ENCODE results near the gene MSL3B.

MSL3B gene

DNA sequence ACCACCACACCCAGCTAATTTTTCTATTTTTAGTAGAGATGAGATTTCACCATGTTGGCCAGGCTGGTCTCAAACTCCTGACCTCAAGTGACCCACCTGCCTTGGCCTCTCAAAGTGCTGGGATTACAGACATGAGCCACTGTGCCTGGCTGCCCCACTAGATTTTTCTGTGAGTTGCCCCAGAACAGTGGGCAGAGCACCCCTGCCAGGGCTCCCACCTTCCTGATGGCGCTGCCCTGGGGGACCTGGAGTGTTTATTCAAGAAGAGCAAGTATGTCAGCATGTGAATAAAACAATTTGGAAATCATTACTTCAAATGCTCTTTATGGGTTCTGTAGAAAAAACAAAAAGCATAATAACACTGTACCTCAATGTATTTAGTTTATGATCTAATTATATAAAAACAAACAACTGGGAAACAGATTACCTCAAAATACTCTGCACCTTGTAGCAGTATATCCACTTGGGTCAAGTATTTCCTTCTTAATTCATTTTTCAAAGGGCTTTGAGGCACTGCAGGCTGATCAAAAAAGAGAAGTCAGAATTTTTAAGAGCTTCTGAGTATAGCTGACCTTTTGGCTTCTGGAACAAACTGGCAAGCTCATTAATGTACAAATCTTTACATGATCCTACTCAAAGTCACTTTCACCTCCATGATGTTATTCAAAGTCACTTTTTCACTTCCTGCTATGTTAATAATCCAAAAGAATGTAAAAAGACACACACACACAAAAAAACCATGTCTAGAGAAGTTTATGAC lies 22.7 kb downstream of the MSL3B start:
- TF ChIP-seq, protein P1, sequence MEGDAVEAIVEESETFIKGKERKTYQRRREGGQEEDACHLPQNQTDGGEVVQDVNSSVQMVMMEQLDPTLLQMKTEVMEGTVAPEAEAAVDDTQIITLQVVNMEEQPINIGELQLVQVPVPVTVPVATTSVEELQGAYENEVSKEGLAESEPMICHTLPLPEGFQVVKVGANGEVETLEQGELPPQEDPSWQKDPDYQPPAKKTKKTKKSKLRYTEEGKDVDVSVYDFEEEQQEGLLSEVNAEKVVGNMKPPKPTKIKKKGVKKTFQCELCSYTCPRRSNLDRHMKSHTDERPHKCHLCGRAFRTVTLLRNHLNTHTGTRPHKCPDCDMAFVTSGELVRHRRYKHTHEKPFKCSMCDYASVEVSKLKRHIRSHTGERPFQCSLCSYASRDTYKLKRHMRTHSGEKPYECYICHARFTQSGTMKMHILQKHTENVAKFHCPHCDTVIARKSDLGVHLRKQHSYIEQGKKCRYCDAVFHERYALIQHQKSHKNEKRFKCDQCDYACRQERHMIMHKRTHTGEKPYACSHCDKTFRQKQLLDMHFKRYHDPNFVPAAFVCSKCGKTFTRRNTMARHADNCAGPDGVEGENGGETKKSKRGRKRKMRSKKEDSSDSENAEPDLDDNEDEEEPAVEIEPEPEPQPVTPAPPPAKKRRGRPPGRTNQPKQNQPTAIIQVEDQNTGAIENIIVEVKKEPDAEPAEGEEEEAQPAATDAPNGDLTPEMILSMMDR (IDR thresholded peaks at IDR 0.05): no peak
- H3K9me3 Mint-ChIP-seq: no peaks in the 10 kb centered on the region
- intact Hi-C loops (cut with micrococcal nuclease): no loop called here
- ATAC-seq (no peak), DNase-seq (no peak)
- H3K27ac Mint-ChIP-seq: no peak overlapping the region
- H3K4me1 Mint-ChIP-seq (ENCODE audit: low read depth): peaks cover 3% of the 10 kb centered on the region
- peaks cover 92% of the 10 kb centered on the region for H3K36me3 Mint-ChIP-seq (ENCODE audit: low read depth)
- H3K4me3 Mint-ChIP-seq: no peak overlapping the region
- H3K27me3 Mint-ChIP-seq: no peaks in the 10 kb centered on the region
- POLR2A ChIA-PET: no interaction called here
- CTCF ChIA-PET: interaction anchor here (1.3 to 1.6 kb wide), 3 partner anchors 16 to 83 kb away, joined by 3 read pairs; no protein-coding TSS in a partner anchor

DNA sequence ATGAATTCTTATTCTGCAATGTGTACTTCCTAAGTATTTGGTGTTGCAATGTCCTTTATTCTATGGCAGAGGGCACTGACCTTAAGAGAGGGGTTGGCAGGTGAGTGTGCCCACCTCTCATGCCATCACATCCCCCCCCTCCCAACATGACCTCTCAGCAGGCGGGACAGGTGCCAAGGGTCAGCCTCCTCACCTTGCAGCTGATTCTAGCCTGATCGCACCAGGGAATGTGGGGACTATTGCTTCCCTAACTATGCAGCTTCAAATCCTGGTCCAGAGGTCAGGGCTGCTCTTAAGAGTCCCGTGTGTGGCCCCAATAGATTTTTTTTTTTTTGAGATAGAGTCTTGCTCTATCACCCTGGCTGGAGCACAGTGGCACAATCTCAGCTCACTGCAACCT lies 23.4 kb downstream of the MSL3B start:
- peaks cover 9% of the 10 kb centered on the region for H3K4me1 Mint-ChIP-seq (ENCODE audit: low read depth)
- intact Hi-C loops (cut with micrococcal nuclease): no loop called here
- H3K27me3 Mint-ChIP-seq: no peaks in the 10 kb centered on the region
- no peak overlapping the region for H3K27ac Mint-ChIP-seq
- ChIA-PET POLR2A (no interaction called here), CTCF (interaction anchor here (1.3 to 1.6 kb wide), 3 partner anchors 16 to 84 kb away, joined by 3 read pairs; no protein-coding TSS in a partner anchor)
- no peak overlapping the region for H3K4me3 Mint-ChIP-seq
- TF ChIP-seq, protein P1 (IDR thresholded peaks at IDR 0.05): no peak
- H3K9me3 Mint-ChIP-seq: no peaks in the 10 kb centered on the region
- ATAC-seq: no peak
- H3K36me3 Mint-ChIP-seq (ENCODE audit: low read depth): peaks cover 94% of the 10 kb centered on the region
- no peak for DNase-seq

DNA sequence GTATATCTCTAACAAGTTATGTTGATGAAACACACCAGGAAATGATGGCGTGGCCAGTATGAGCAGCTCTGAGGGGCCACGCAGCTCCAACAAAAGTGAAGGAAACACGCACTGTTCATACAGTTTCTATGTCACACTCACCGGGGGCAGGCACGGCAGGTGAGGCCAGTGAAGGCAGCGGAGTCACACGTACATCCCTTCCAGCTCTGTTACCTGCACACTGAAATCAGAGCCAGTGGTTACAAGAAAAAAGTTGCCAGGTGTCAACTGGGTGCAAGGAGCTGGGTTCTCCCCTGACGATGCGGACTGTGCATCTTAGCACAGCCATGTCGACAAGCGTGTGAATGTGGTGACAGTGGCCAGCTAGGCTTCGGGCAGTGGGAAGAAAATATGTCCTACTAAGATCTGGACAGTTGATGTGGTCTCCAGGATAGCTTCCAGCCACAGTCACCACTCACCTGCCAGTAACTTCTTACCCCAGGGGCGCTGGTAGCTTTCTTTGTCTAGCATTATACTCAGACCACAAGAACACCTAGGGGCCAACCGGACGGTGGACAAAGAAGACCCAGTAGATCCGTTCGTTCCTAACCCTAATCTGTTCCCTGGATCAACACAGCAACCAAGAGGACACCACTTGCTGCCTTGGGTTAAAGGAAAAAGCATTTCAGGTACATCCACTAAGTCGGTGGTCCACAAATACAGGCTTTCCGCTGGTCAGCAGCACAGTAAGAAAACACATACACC lies 23.9 kb downstream of the MSL3B start:
- H3K4me3 Mint-ChIP-seq: no peak overlapping the region
- TF ChIP-seq, protein P1 (IDR thresholded peaks at IDR 0.05): no peak
- peaks cover 94% of the 10 kb centered on the region for H3K36me3 Mint-ChIP-seq (ENCODE audit: low read depth)
- no peak overlapping the region for H3K27ac Mint-ChIP-seq
- DNase-seq: no peak
- no peak for ATAC-seq
- CTCF ChIA-PET: interaction anchor here (1.3 to 1.4 kb wide), 2 partner anchors 71 to 84 kb away, joined by 3 read pairs; no protein-coding TSS in a partner anchor
- intact Hi-C loops (cut with micrococcal nuclease): no loop called here
- H3K27me3 Mint-ChIP-seq: no peaks in the 10 kb centered on the region
- H3K9me3 Mint-ChIP-seq: no peaks in the 10 kb centered on the region
- H3K4me1 Mint-ChIP-seq (ENCODE audit: low read depth): peaks cover 9% of the 10 kb centered on the region
- POLR2A ChIA-PET: interaction anchor here (0.8 kb wide), 1 partner anchor 12 kb away, joined by 5 read pairs; no protein-coding TSS in a partner anchor

DNA sequence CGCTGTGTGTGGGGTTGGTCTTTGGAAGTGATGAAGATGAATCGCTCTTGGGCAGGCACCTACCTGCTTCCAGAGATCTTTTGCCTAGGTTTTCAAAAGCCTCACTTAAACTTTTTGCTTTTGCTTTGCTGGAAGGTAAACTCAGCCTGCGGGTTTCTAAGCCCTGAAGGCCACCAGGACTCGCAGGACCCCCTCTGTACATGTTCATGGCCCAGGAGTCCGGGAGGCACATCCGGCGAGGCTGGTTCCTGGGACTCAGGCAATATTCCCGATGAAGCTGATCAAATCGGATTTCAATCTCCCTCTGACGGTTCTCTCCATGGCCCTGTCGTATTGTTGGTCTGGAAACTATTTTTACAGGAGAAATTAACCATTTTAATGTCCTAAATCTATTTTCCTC lies 27.0 kb downstream of the MSL3B start:
- Mint-ChIP-seq H3K4me1 (ENCODE audit: low read depth) (peaks cover 11% of the 10 kb centered on the region), H3K27me3 (no peaks in the 10 kb centered on the region), H3K4me3 (no peak overlapping the region), H3K36me3 (ENCODE audit: low read depth) (peaks cover 93% of the 10 kb centered on the region), H3K27ac (no peak overlapping the region), H3K9me3 (no peaks in the 10 kb centered on the region)
- POLR2A ChIA-PET: no interaction called here
- CTCF ChIA-PET: interaction anchor here (1.1 kb wide), 1 partner anchor 16 kb away, joined by 3 read pairs; no protein-coding TSS in a partner anchor
- TF ChIP-seq, protein P1 (IDR thresholded peaks at IDR 0.05): no peak
- intact Hi-C loops (cut with micrococcal nuclease): no loop called here
- no peak for ATAC-seq
- no peak for DNase-seq

DNA sequence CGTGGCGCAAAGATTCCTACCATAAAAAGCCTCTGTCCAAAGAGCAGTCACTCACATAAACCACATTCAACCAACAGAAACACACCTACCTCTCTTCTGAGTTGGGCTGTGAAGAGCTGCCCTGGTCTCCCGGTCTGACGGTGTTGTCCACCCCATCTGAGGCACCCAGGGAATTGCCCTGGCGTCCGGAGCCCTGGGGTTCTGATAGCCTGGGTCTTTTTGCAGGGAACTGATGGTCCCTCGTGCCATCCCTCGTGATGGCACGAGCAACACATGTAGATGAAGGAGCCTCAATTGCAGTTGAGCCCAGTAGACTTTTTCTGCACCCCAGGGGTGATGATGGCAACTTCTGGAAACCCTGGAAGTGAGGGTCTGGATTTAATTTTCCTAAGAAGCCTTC lies 27.7 kb downstream of the MSL3B start:
- Mint-ChIP-seq H3K4me1 (ENCODE audit: low read depth) (peaks cover 11% of the 10 kb centered on the region), H3K27ac (no peak overlapping the region), H3K4me3 (no peak overlapping the region), H3K36me3 (ENCODE audit: low read depth) (peaks cover 94% of the 10 kb centered on the region), H3K27me3 (no peaks in the 10 kb centered on the region), H3K9me3 (no peaks in the 10 kb centered on the region)
- intact Hi-C loops (cut with micrococcal nuclease): no loop called here
- ChIA-PET CTCF (interaction anchor here (1.1 kb wide), 1 partner anchor 17 kb away, joined by 3 read pairs; no protein-coding TSS in a partner anchor), POLR2A (no interaction called here)
- ATAC-seq (no peak), DNase-seq (no peak)
- TF ChIP-seq, protein P1 (IDR thresholded peaks at IDR 0.05): no peak

All from activated CD8-positive, alpha-beta T cell treated with anti-CD3 and anti-CD28 coated beads for 36 hours (primary cell).